GM12801 (cell line): Measurements from ENCODE around the gene EFTUD2.

Experiments used
- TF ChIP-seq, protein P1 (sequence below): IDR thresholded peaks from one replicate; pipeline ENCODE4 v1.5.1; 2011; ENCODE audit warnings: control low read depth; ENCODE audit not compliant: insufficient read length; ENCODE audit errors: extremely low read depth

Gene EFTUD2

DNA sequence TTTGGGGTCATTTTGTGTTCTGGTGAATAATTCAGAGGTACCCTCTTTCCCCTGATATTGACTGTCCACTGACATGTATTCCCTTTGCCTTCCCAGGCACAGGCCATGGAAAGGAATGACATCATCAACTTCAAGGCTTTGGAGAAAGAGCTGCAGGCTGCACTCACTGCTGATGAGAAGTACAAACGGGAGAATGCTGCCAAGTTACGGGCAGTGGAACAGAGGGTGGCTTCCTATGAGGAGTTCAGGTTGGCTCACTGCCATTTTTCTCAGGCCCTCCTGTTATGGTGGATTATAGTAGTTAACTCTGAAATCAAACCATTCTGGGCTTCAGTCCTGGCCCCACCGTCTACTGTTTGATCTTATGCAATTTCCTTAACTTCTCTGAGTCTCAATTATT is 1.6 kb upstream of the EFTUD2 start:
- TF ChIP-seq, protein P1, sequence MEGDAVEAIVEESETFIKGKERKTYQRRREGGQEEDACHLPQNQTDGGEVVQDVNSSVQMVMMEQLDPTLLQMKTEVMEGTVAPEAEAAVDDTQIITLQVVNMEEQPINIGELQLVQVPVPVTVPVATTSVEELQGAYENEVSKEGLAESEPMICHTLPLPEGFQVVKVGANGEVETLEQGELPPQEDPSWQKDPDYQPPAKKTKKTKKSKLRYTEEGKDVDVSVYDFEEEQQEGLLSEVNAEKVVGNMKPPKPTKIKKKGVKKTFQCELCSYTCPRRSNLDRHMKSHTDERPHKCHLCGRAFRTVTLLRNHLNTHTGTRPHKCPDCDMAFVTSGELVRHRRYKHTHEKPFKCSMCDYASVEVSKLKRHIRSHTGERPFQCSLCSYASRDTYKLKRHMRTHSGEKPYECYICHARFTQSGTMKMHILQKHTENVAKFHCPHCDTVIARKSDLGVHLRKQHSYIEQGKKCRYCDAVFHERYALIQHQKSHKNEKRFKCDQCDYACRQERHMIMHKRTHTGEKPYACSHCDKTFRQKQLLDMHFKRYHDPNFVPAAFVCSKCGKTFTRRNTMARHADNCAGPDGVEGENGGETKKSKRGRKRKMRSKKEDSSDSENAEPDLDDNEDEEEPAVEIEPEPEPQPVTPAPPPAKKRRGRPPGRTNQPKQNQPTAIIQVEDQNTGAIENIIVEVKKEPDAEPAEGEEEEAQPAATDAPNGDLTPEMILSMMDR, result no peak

DNA sequence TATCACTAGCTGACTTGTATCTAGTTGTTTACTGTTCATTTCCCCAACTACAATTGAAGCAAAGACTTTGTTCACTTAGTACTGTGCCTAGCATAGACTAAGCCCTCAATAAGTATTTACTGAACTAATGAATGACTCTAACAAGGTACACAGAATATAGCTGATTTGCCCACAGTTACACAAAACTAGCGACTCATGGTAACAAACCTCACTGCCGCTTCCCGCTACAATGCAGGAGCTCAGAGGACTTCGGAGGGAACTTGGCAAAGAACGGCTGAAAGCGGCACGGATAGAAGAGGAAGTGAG is 524 bp downstream of the EFTUD2 start:
- TF ChIP-seq, protein P1, result no peak

DNA sequence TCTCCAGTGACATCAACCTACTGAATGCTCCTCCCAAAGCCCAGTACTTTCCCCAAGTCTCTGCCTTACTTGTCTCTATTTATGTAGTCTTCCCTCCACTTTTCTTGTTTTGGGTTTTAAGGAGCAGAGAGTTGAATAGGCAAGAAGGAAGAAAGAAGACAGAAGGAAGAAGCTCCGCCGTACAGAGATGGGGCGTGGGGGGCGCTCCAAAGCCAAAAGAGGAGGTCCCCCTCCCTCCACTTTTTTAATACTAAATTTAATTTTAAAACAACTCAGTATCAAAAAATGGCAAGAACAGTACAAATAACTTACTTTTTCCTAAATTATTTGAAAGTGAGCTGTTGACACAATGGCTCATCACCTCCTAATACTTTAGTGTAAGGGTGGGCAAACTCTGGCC is 4.6 kb downstream of the EFTUD2 start:
- TF ChIP-seq, protein P1, result no peak

DNA sequence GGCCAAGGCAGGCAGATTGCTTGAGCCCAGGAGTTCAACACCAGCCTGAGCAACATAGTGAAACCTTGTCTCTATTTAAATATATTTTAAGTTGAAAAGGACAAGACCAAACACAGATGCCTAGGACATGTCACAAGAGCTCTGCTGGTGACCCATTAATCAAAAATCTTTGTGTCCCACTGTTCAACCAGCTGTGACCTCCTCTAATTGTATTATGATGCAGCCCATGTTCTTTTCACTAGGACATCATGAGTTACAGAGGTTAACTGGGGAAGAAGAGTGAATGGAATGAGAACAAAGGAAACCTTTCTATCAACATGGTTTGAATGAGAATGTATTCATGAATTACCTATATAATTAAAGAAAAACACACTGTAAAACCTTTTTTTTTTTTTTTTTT is 7.0 kb downstream of the EFTUD2 start:
- TF ChIP-seq, protein P1, result no peak

DNA sequence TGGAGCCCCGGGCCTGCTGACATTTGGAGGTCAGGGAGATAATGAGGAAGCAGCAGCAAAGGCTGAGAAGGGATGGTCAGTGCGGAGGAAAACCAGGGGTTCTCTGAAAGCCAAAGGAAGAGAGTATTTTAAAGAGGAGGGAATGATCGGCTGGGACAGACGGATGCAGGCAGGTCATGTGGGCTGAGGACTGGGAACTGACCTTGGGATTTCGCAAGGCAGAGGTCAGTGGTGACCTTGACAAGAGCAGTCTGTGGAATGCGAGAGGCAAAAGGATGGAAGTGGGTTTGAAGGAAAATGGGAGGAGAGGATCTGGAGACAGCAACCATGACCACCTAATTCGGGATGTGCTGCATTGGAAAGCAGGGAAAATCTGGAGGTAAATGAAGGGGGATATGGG is 10.2 kb downstream of the EFTUD2 start:
- TF ChIP-seq, protein P1, result no peak

DNA sequence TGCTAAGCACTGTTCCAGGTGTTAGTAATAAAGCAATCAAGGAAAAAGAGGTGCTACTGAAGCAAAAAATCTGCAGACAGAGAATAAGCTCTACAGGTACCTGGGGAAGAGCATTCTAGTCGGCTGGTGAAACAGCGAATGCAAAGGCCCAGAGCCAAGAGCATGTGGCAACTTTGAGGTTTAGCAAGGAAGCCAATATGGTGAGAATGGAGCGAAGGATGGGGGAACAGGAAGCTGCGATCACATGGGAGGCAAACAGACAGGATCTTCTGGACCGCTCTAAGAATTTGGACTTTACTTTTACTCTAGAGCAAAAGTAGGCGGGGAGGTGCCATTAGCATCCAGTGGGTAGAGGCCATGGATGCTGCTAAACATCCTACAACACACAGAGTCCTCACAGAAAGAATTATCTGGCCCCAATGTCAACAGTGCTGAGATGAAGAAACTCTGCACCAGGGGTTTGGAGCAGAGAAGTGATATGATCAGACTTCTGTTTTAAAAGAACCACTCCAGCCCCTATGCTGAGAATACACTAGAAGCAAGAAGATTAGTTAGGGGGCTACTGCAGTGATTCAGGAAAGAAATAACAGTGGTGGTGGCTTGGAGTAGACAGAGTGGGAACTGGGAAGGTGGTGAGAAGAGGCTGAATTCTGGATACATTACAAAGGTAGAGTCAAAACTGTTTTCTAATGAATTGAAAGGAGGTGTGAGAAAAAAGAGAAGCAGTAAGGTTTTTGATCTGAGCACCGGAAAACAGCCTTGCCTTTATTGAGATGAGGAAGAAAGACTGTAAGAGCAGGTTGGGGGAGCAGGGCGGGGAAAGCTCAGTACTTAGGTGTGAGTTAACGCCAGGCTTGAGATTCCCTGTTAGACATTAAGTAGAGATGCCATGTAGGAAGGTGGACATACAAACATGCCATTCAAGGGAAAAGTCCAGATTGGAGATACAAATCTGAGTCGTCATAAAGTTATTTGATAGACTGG is 11.0 kb downstream of the EFTUD2 start:
- TF ChIP-seq, protein P1, result no peak

DNA sequence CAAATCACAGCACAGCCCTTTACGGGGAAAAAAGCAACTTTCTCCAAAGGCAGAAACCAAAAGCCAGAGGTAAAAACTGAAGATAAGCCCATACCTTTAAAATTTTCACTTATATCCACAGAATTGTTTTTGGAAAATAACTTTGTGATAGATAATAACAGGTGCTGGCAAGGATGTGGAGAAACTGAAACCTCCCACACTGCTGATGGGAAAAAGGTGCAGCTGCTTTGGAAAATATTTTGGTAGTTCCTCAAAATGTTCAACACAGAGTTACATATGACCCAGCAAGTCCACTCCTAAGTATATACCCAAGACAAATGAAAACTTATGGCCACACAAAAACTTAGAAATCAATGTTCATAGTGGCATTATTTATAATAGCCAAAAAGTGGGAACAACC is 12.2 kb downstream of the EFTUD2 start:
- TF ChIP-seq, protein P1, result no peak
